T-cell (primary cell): ENCODE measurements around the gene DIP2C. TPM values are rescaled to one million over a fixed set of nuclear protein-coding genes. Genes with fewer than 3 reads are reported as not detected.

Source experiments
- ATAC-seq, 4 experiments: fragments of 200-7000 bp in 3 of 4; fragments of 150-1000 bp in 1 of 4; cut with Tn5 transposase; replicated peaks in 1 of 4; 1 replicate in 3 of 4; 2 replicates in 1 of 4; pipeline ENCODE4 v1.10.0; 2021; ENCODE audit warnings: moderate library complexity in 3 of 4, mild to moderate bottlenecking in 2 of 4, moderate number of reproducible peaks in 1 of 4
- CTCF ChIA-PET, 2 donors: fragments of 300-600 bp; sonication (Branson Sonifier 250); formaldehyde crosslinking; loops; one replicate each; lab custom pipeline; 2022; ENCODE audit warnings: antibody characterized with exemption in 2 of 2; lab: Charles Lee
- POLR2A ChIA-PET, 2 donors: fragments of 300-600 bp; sonication (Branson Sonifier 250); formaldehyde crosslinking; loops; one replicate each; lab custom pipeline; 2022; ENCODE audit warnings: antibody characterized with exemption in 2 of 2; lab: Charles Lee
- DNase-seq, 35 experiments: peaks; one replicate each; pipeline versions ENCODE4 v3.0.0 to v3.0.0-alpha.2; 2013 to 2023
- H3K27ac ChIP-seq: one replicate; pipeline ENCODE4 v1.5.1; 2013; ENCODE audit warnings: low read length
- H3K27me3 ChIP-seq, 2 experiments: replicated peaks in 1 of 2; 1 replicate in 1 of 2; 2 replicates in 1 of 2; pipeline versions ENCODE4 v1.6.1 to v1.7.0; 2013; ENCODE audit warnings: low read length in 1 of 2, mixed read lengths in 1 of 2; ENCODE audit not compliant: control insufficient read depth in 2 of 2, insufficient read depth in 2 of 2; ENCODE audit errors: extremely low read depth in 1 of 2
- H3K36me3 ChIP-seq, 2 donors: 1 replicate in 1 of 2; 2 replicates in 1 of 2; pipeline versions ENCODE4 v1.6.1 to v1.7.0; 2013; ENCODE audit warnings: low read length in 1 of 2; ENCODE audit not compliant: control insufficient read depth in 2 of 2, insufficient read depth in 1 of 2; ENCODE audit errors: extremely low read depth in 1 of 2
- H3K4me1 ChIP-seq, 2 experiments: 1 replicate in 1 of 2; 2 replicates in 1 of 2; pipeline versions ENCODE4 v1.6.1 to v1.7.0; 2013; ENCODE audit warnings: low read length in 2 of 2, mixed read lengths in 1 of 2; ENCODE audit not compliant: insufficient read depth in 2 of 2, control insufficient read depth in 1 of 2; ENCODE audit errors: extremely low read depth in 1 of 2
- H3K4me3 ChIP-seq, 2 donors: 1 replicate in 1 of 2; 2 replicates in 1 of 2; pipeline versions ENCODE4 v1.5.1 to v1.7.0; 2013; ENCODE audit warnings: mild to moderate bottlenecking in 2 of 2, low read length in 1 of 2, moderate library complexity in 1 of 2; ENCODE audit not compliant: control insufficient read depth in 1 of 2; ENCODE audit errors: extremely low read depth in 1 of 2
- H3K9me3 ChIP-seq: 2 replicates; pipeline ENCODE4 v1.7.0; 2013
- H3K27ac Mint-ChIP-seq, 2 donors: one replicate each; pipeline ENCODE4 v1.8.0; 2020 to 2021; ENCODE audit warnings: mild to moderate bottlenecking in 2 of 2, mixed read lengths in 2 of 2
- H3K27me3 Mint-ChIP-seq, 2 donors: one replicate each; pipeline ENCODE4 v1.8.0; 2021 to 2022; ENCODE audit warnings: mixed read lengths in 2 of 2
- H3K36me3 Mint-ChIP-seq: one replicate; pipeline ENCODE4 v1.8.0; 2021; ENCODE audit warnings: mixed read lengths
- H3K4me1 Mint-ChIP-seq, 3 donors: one replicate each; pipeline ENCODE4 v1.8.0; 2020 to 2022; ENCODE audit warnings: mixed read lengths in 3 of 3, mild to moderate bottlenecking in 1 of 3
- H3K4me3 Mint-ChIP-seq, 3 donors: one replicate each; pipeline ENCODE4 v1.8.0; 2020 to 2022; ENCODE audit warnings: mild to moderate bottlenecking in 3 of 3, mixed read lengths in 3 of 3, moderate library complexity in 3 of 3
- H3K9me3 Mint-ChIP-seq, 3 donors: one replicate each; pipeline ENCODE4 v1.8.0; 2020 to 2022; ENCODE audit warnings: mixed read lengths in 3 of 3
- WGBS: methylation state at CpG from one replicate; pipeline ENCODE4 v1.1.5; 2013; ENCODE audit warnings: missing lambda C conversion rate; ENCODE audit not compliant: insufficient coverage; 5-methylcytosine and 5-hydroxymethylcytosine counted together
- total RNA-seq, 35 experiments: library from RNA in 6 of 35; stranded (reverse) in 6 of 35; fragments of 120-200 nt in 1 of 35; gene quantifications; one replicate each; pipeline versions ENCODE4 v1.2.1 to v1.2.4 and lab custom pipeline; 2013 to 2026

Gene DIP2C
- total RNA-seq, 5 donors from 2014 or later (not counting 1 experiment from before 2014, with no cell fraction given) = 2.7 to 7.4 (median 4.5) TPM

DNA sequence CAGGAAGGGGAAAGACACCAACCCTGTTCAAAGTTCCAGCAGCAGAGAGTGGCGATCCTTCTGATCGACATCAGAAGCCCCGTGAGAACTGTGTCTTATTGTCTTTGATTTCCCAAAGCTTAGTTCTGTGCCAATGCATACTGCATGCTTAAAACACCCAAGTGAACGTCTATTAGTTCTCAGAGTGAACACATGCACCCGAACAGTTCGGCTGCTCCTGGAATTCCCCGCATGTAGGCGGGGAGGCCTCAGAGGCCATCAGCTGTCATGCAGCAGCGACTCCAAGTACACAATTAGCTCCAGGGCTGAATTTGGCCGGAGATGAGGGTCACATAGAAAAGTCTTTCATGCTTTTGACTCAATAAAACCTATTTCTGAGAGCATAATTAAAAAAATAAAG is 277.4 kb downstream of the DIP2C start:
- WGBS = 91% methylated on average over 8 of the region's 10 CpGs
- H3K4me1 Mint-ChIP-seq = peaks cover 0 to 4% (median 0%) of the 10 kb centered on the region in 3 donors
- no peak overlapping the region for H3K27ac Mint-ChIP-seq
- Histone ChIP-seq H3K27me3 (no peaks in the 10 kb centered on the region), H3K9me3 (no peaks in the 10 kb centered on the region), H3K27ac (no peak overlapping the region), H3K36me3 (peaks cover 2 to 5% of the 10 kb centered on the region in 2 donors), H3K4me1 (no peaks in the 10 kb centered on the region), H3K4me3 (no peak overlapping the region)
- H3K4me3 Mint-ChIP-seq = no peak overlapping the region
- ChIA-PET POLR2A (no interaction called here), CTCF (no interaction called here)
- DNase-seq (no peak), ATAC-seq (no peak)
- no peaks in the 10 kb centered on the region for H3K9me3 Mint-ChIP-seq
- H3K36me3 Mint-ChIP-seq = peaks cover 30% of the 10 kb centered on the region
- peaks cover 0 to 7% of the 10 kb centered on the region in 2 donors for H3K27me3 Mint-ChIP-seq

DNA sequence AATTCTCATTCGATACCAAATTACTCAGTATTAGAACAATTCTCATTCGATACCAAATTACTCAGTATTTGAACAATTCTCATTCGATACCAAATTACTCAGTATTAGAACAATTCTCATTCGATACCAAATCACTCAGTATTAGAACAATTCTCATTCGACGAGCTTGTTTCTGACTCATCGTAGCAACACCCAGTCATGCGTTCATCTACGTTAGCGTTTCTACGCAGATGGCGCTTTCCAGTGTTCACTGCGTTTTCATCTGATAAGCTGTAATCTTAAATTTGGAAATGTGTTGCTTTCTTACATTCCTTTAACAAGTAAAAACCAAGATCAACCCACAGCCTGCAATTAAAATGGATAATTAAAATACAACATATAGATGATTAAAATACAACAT is 277.9 kb downstream of the DIP2C start:
- no peak overlapping the region for H3K27ac Mint-ChIP-seq
- Histone ChIP-seq H3K27me3 (no peaks in the 10 kb centered on the region), H3K9me3 (no peaks in the 10 kb centered on the region), H3K4me1 (no peaks in the 10 kb centered on the region), H3K27ac (no peak overlapping the region), H3K36me3 (peaks cover 5 to 6% of the 10 kb centered on the region in 2 donors), H3K4me3 (no peak overlapping the region)
- WGBS = 92% methylated on average over 7 of the region's 13 CpGs
- DNase-seq (no peak), ATAC-seq (no peak)
- H3K36me3 Mint-ChIP-seq = peaks cover 32% of the 10 kb centered on the region
- no peaks in the 10 kb centered on the region for H3K9me3 Mint-ChIP-seq
- H3K4me1 Mint-ChIP-seq = peaks cover 0 to 4% (median 0%) of the 10 kb centered on the region in 3 donors
- ChIA-PET POLR2A (no interaction called here), CTCF (no interaction called here)
- H3K4me3 Mint-ChIP-seq = no peak overlapping the region
- H3K27me3 Mint-ChIP-seq = peaks cover 0 to 7% of the 10 kb centered on the region in 2 donors

DNA sequence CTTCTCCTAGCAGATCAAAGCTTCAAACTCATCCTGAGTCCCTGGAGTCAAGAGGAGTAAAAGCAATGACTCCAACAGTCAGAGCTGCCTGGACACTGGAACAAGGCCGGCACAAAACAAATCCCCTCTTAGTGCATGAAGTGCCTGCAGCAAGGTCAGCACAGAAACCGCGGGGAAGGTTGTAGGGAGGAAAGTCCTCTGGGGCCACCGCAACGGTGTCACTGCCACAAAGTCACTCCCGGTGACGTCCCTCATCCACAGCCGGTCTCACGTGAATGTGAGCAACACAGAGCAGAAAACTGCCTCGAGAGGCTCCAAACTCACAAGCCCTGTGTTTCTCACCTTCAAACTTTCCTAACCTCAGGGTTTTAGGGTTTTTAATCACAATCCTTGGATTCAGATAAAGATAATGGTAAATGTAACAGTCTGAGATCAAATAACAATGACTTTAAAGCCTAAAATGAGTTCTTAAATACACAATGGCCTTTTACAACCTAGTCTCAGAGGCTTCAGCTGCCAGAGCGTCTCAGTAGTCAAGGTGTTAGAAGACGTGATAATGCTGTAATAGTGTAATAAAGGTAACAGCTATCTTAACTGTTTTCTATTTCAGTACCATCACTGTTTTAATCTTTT is 279.9 kb downstream of the DIP2C start:
- WGBS = no CpG with 5 or more reads among the region's 12 CpGs
- no peak overlapping the region for H3K27ac ChIP-seq

DNA sequence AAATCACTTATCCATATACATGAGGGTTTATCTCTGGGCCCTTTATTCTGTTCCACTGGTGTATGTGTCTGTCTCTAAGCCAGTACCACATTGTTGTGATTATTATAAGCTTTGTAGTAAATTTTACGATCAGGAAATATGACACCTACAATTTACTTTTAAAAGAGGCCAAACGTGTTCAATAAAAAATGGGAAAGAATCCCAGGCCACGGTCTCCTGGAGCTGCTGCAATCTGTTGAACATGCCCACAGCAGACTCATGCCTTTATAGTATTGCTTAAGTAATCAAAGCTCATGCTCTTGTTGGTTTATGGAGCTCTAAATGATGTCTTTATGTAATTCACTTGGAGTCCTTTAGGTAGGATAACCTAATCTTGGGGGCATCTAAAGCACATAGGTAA is 281.2 kb downstream of the DIP2C start:
- Mint-ChIP-seq H3K9me3 (no peaks in the 10 kb centered on the region), H3K27me3 (peaks cover 0 to 13% of the 10 kb centered on the region in 2 donors), H3K4me1 (peaks cover 0 to 4% (median 0%) of the 10 kb centered on the region in 3 donors), H3K4me3 (no peak overlapping the region), H3K36me3 (peaks cover 46% of the 10 kb centered on the region), H3K27ac (no peak overlapping the region)
- Histone ChIP-seq H3K36me3 (peaks cover 5 to 6% of the 10 kb centered on the region in 2 donors), H3K27ac (no peak overlapping the region), H3K27me3 (no peaks in the 10 kb centered on the region), H3K9me3 (no peaks in the 10 kb centered on the region), H3K4me3 (no peak overlapping the region), H3K4me1 (no peaks in the 10 kb centered on the region)
- ATAC-seq (no peak), DNase-seq (no peak)
- WGBS = no CpG with 5 or more reads among the region's 3 CpGs
- CTCF ChIA-PET = no interaction called here
- POLR2A ChIA-PET = no interaction called here

More for the DNA sequence above, 279.9 kb downstream of the DIP2C start:
- DNase-seq (no peak), ATAC-seq (no peak)
- H3K4me3 ChIP-seq = no peak overlapping the region
- Mint-ChIP-seq H3K4me3 (no peak overlapping the region), H3K36me3 (peaks cover 46% of the 10 kb centered on the region), H3K27ac (no peak overlapping the region), H3K27me3 (peaks cover 0 to 13% of the 10 kb centered on the region in 2 donors), H3K4me1 (peaks cover 0 to 4% (median 0%) of the 10 kb centered on the region in 3 donors), H3K9me3 (no peaks in the 10 kb centered on the region)
- CTCF ChIA-PET = no interaction called here
- no peaks in the 10 kb centered on the region for H3K9me3 ChIP-seq
- no peaks in the 10 kb centered on the region for H3K4me1 ChIP-seq
- POLR2A ChIA-PET = interaction anchor here in 1 of 2 donors (0.6 kb wide), 1 partner anchor 166 kb away, joined by 3 read pairs; no protein-coding TSS in a partner anchor
- no peaks in the 10 kb centered on the region for H3K27me3 ChIP-seq
- peaks cover 5 to 6% of the 10 kb centered on the region in 2 donors for H3K36me3 ChIP-seq

DNA sequence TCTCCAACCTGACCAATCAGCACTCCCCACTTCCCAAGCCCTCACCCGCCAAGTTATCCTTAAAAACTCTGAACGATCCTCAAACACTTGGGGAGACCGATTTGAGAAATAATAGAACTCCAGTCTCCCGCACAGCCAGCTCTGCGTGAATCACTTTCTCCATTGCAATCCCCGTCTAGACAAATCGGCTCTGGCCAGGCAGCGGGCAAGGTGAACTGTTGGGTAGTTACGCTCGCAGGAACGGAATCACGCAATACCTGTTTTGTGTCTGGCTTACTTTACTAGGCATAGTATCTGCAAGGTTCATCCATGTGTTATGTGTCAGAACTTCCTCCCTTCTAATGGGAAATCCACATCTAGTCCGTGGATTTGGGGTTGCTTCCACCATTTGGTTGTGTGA is 282.5 kb downstream of the DIP2C start:
- Histone ChIP-seq H3K27me3 (no peaks in the 10 kb centered on the region), H3K36me3 (peaks cover 5 to 6% of the 10 kb centered on the region in 2 donors), H3K9me3 (no peaks in the 10 kb centered on the region), H3K4me1 (no peaks in the 10 kb centered on the region), H3K27ac (no peak overlapping the region), H3K4me3 (no peak overlapping the region)
- Mint-ChIP-seq H3K27me3 (peaks cover 0 to 13% of the 10 kb centered on the region in 2 donors), H3K36me3 (peaks cover 43% of the 10 kb centered on the region), H3K4me1 (peaks cover 0 to 4% (median 0%) of the 10 kb centered on the region in 3 donors), H3K9me3 (no peaks in the 10 kb centered on the region), H3K27ac (no peak overlapping the region), H3K4me3 (no peak overlapping the region)
- POLR2A ChIA-PET = no interaction called here
- no peak for ATAC-seq
- CTCF ChIA-PET = interaction anchor here in 1 of 2 donors (0.6 kb wide), 1 partner anchor 190 kb away, joined by 3 read pairs; no protein-coding TSS in a partner anchor
- 99% methylated on average over 9 of the region's 13 CpGs for WGBS
- DNase-seq = no peak

DNA sequence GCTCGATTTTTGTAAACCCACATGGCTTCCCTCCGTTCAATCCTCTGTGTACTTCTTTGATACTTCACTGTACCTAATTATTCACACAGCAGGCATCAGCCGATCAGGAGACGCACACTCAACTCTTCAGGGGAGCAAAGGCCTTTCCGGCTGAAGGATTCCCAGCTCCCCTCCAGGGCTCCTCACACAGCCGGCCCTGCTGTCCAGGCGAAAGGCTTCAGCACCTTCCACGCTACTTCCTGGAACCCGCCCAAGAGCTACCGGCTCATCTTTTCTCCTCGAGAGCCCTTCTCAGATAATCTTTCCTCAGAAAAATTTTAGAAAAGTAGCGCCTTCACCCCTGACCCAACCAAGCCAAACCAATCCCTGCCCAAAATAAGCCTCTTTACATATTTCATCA is 283.8 kb downstream of the DIP2C start:
- H3K4me3 ChIP-seq = no peak overlapping the region
- H3K36me3 Mint-ChIP-seq = peaks cover 39% of the 10 kb centered on the region
- no peak overlapping the region for H3K27ac Mint-ChIP-seq
- H3K27ac ChIP-seq = no peak overlapping the region
- H3K27me3 Mint-ChIP-seq = peaks cover 0 to 13% of the 10 kb centered on the region in 2 donors
- no peak for DNase-seq
- no peaks in the 10 kb centered on the region for H3K9me3 ChIP-seq
- H3K36me3 ChIP-seq = peaks cover 5 to 6% of the 10 kb centered on the region in 2 donors
- H3K4me1 Mint-ChIP-seq = no peaks in the 10 kb centered on the region
- H3K9me3 Mint-ChIP-seq = no peaks in the 10 kb centered on the region
- no peaks in the 10 kb centered on the region for H3K4me1 ChIP-seq
- no peak overlapping the region for H3K4me3 Mint-ChIP-seq
- H3K27me3 ChIP-seq = no peaks in the 10 kb centered on the region
- ChIA-PET CTCF (no interaction called here), POLR2A (no interaction called here)
- no peak for ATAC-seq
- WGBS = 87% methylated on average over 9 of the region's 12 CpGs
